Heart right ventricle (tissue), 16 donors: ENCODE measurements around the gene PCNX4. TPM values are rescaled to one million over a fixed set of nuclear protein-coding genes. Genes with fewer than 3 reads are reported as not detected.

Experiments
- ATAC-seq, 8 donors: fragments of 200-7000 bp; cut with Tn5 transposase; one replicate each; pipeline ENCODE4 v1.9.1; 2020; ENCODE audit warnings: mild to moderate bottlenecking in 8 of 8, moderate library complexity in 8 of 8, moderate number of reproducible peaks in 1 of 8
- DNase-seq, 2 donors: peaks; one replicate each; pipeline ENCODE4 v3.0.0-alpha.2; 2020
- H3K27ac ChIP-seq, 10 donors: fragments of 200-600 bp; sonication (generic) in 2 of 10; one replicate each; pipeline versions ENCODE4 v1.5.0 to v1.8.0; 2020 to 2022; ENCODE audit warnings: mild to moderate bottlenecking in 3 of 10
- H3K27me3 ChIP-seq, 7 donors: fragments of 200-600 bp; one replicate each; pipeline ENCODE4 v1.8.0; 2021 to 2022; ENCODE audit warnings: mild to moderate bottlenecking in 2 of 7
- H3K36me3 ChIP-seq, 9 donors: fragments of 200-600 bp; sonication (generic) in 1 of 9; one replicate each; pipeline versions ENCODE4 v1.5.0 to v1.8.0; 2020 to 2022; ENCODE audit warnings: mild to moderate bottlenecking in 2 of 9
- H3K4me1 ChIP-seq, 9 donors: fragments of 200-600 bp; sonication (generic) in 1 of 9; one replicate each; pipeline versions ENCODE4 v1.5.0 to v1.8.0; 2020 to 2022; ENCODE audit warnings: mild to moderate bottlenecking in 4 of 9
- H3K4me3 ChIP-seq, 10 donors: fragments of 200-600 bp; sonication (generic) in 2 of 10; one replicate each; pipeline versions ENCODE4 v1.5.0 to v1.8.0; 2020 to 2022; ENCODE audit warnings: mild to moderate bottlenecking in 7 of 10, moderate library complexity in 2 of 10
- H3K9me3 ChIP-seq, 11 donors: fragments of 200-600 bp in 10 of 11; sonication (generic) in 2 of 11; one replicate each; pipeline versions ENCODE4 v1.5.0 to v1.8.0; 2013 to 2022; ENCODE audit warnings: mild to moderate bottlenecking in 2 of 11, control low read depth in 1 of 11, moderate library complexity in 1 of 11
- WGBS, 2 donors: extraction: QIAGEN DNeasy Blood & Tissue Kit; methylation state at CpG; one replicate each; pipeline ENCODE4 v1.1.7; 2013; ENCODE audit warnings: inconsistent platforms in 1 of 2; 5-methylcytosine and 5-hydroxymethylcytosine counted together
- intact Hi-C, 10 donors: fragments of 100-400 bp; cut with DNase I; formaldehyde crosslinking; loops; one replicate each; pipeline versions ENCODE4 v1.11.1 to v1.14.2; 2022
- polyA plus RNA-seq, 2 donors: library from polyadenylated mRNA; stranded (reverse); fragments of 200-250 nt; gene quantifications; one replicate each; pipeline ENCODE4 v1.2.3, GENCODE V29; 2013
- total RNA-seq, 10 donors: library from RNA; stranded (reverse); fragmentation: NEBNext Ultra II Directional in 3 of 10; extraction: Animal tissue kit (Norgen Biotek cat#: 25700) in 3 of 10; gene quantifications; one replicate each; pipeline versions ENCODE4 v1.2.1 to v1.2.4, GENCODE V29; 2021 to 2023
- TF ChIP-seq, protein P1 (sequence below), 9 donors: fragments of 200-600 bp; sonication (generic) in 2 of 9; IDR thresholded peaks; one replicate each; pipeline versions ENCODE4 v1.5.0 to v1.8.0; 2021 to 2022; ENCODE audit warnings: antibody characterized with exemption in 9 of 9, mild to moderate bottlenecking in 5 of 9, moderate library complexity in 1 of 9
- donor health status: Arrhythmogenic right ventricular cardiomyopathy.
- donor health status: ischemic (EF 13 %, LVEDD 7.1; RV severe dilation, severe dysfunction).
- donor health status: healthy with polysubstance abuse.
- donor health status: DM: no; HTN: yes; CAD: no.
- donor health status: DM: no; HTN: no; CAD: no.
- donor health status: ischemic (EF 25% LVEDD 6.9; RV normal size, moderate dysfunction).
- donor health status: ischemic (EF 25% LVEDD 5.7; RV mildly dilated, moderate dysfunction).
- donor health status: healthy.
- donor health status: DM: yes; HTN: yes; CAD: no.
- donor health status: Ischemic cardiomyopathy.
- donor health status: ischemic (EF 35%, LVEDD 5.7; RV mildly dilated, moderate dysfunction).
- donor health status: nonischemic (EF 11% LVEDD 7.7; RV severe dilation, severe dysfunction).
- donor health status: DM: yes; HTN: yes; CAD: no.
- donor health status: PGD.
- donor health status: ischemic (EF 29% LVEDD 5.4; RV normal size, mild dysfunction).
- donor health status: nonischemic (EF 23%, LVEDD 6.1; RV moderate dilation, normal function).

Gene PCNX4
- total and polyA plus RNA-seq, 12 donors: 10.9 to 56.7 (median 31.2) TPM

DNA sequence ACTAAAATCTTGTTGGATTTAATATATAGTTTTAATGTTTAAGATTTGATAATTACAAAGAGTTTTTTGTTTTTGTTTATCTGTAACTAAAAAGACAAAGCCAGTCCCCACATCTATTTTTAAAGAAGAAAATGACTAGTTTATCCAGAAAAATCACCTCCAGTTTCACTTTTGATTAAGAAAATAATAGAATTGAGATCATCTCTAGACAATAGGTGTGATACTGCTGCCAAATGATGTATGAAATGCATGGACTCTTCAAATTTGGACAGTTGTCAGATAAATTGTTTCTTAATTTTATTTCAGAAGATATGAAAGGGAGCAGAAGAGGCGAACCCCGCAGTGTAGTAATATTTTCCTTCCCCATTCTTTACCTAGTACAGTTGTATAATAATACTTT is 20.0 kb downstream of the PCNX4 start:
- 80 to 85% methylated on average over 2 of the region's 2 CpGs for WGBS, 2 donors
- intact Hi-C loops: no loop called here
- TF ChIP-seq, protein P1, sequence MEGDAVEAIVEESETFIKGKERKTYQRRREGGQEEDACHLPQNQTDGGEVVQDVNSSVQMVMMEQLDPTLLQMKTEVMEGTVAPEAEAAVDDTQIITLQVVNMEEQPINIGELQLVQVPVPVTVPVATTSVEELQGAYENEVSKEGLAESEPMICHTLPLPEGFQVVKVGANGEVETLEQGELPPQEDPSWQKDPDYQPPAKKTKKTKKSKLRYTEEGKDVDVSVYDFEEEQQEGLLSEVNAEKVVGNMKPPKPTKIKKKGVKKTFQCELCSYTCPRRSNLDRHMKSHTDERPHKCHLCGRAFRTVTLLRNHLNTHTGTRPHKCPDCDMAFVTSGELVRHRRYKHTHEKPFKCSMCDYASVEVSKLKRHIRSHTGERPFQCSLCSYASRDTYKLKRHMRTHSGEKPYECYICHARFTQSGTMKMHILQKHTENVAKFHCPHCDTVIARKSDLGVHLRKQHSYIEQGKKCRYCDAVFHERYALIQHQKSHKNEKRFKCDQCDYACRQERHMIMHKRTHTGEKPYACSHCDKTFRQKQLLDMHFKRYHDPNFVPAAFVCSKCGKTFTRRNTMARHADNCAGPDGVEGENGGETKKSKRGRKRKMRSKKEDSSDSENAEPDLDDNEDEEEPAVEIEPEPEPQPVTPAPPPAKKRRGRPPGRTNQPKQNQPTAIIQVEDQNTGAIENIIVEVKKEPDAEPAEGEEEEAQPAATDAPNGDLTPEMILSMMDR (IDR thresholded peaks at IDR 0.05): no peak
- Histone ChIP-seq H3K4me3 (no peak overlapping the region), H3K9me3 (no peaks in the 10 kb centered on the region), H3K27me3 (no peaks in the 10 kb centered on the region), H3K27ac (peak overlapping the region in 1 of 10 donors; percentile 23), H3K4me1 (peaks cover 0 to 12% (median 6%) of the 10 kb centered on the region in 9 donors), H3K36me3 (peaks cover 0 to 43% (median 11%) of the 10 kb centered on the region in 9 donors)
- no peak for ATAC-seq
- DNase-seq: no peak

DNA sequence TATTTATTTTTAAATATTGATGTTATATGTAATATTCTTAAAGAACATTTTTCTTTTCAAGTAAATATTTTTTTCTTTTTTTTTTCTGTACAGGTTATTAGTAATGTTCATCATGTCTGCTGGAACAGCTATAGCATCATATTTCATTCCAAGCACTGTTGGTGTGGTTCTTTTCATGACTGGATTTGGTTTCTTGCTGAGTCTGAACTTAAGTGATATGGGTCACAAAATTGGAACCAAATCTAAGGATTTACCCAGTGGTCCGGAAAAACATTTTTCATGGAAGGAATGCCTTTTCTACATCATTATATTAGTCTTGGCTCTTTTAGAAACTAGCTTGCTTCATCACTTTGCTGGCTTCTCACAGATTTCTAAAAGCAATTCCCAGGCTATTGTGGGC is 23.2 kb downstream of the PCNX4 start:
- ATAC-seq (no peak), DNase-seq (no peak)
- H3K27me3 ChIP-seq: no peaks in the 10 kb centered on the region
- H3K4me1 ChIP-seq: peaks cover 0 to 7% (median 0%) of the 10 kb centered on the region in 9 donors
- intact Hi-C loops: no loop called here
- H3K4me3 ChIP-seq: no peak overlapping the region
- no peak overlapping the region for H3K27ac ChIP-seq
- TF ChIP-seq, protein P1 (IDR thresholded peaks at IDR 0.05): no peak
- peaks cover 0 to 61% (median 35%) of the 10 kb centered on the region in 9 donors for H3K36me3 ChIP-seq
- 1 to 55% methylated on average over 1 of the region's 1 CpG for whole genome bisulfite sequencing, 2 donors
- no peaks in the 10 kb centered on the region for H3K9me3 ChIP-seq

GRCh38 chr14:60116181-60116580 is 24.5 kb downstream of the PCNX4 start:
- TF ChIP-seq, protein P1 (IDR thresholded peaks at IDR 0.05): no peak
- H3K9me3 ChIP-seq: no peaks in the 10 kb centered on the region
- no peak overlapping the region for H3K27ac ChIP-seq
- no peak for DNase-seq
- no peak for ATAC-seq
- H3K36me3 ChIP-seq: peaks cover 0 to 72% (median 35%) of the 10 kb centered on the region in 9 donors
- intact Hi-C loops: no loop called here
- WGBS, 2 donors: 68 to 72% methylated on average over 4 of the region's 4 CpGs
- H3K4me1 ChIP-seq: peaks cover 0 to 7% (median 0%) of the 10 kb centered on the region in 9 donors
- no peak overlapping the region for H3K4me3 ChIP-seq
- H3K27me3 ChIP-seq: no peaks in the 10 kb centered on the region

DNA sequence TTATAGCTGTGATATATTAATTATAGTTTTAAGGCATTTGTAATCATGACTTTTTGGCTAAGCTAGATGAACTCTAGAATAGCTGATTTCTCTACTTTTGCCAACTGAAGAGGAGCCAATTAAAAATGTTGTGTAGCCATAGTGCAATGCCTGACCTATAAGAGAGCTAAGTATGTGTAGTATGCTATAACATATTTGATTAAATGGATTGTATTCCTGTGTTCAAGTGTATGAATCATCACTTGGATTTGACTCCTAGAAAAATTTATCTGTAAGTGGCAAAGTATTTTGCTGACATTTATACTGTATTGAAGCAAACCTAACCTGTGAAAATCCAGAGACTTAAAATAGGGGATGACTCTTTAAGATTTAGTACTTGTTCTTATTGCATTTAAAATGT is 34.2 kb downstream of the PCNX4 start:
- Histone ChIP-seq H3K27me3 (no peaks in the 10 kb centered on the region), H3K27ac (no peak overlapping the region), H3K4me1 (no peaks in the 10 kb centered on the region), H3K36me3 (peaks cover 0 to 100% (median 55%) of the 10 kb centered on the region in 9 donors), H3K9me3 (no peaks in the 10 kb centered on the region), H3K4me3 (no peak overlapping the region)
- TF ChIP-seq, protein P1 (IDR thresholded peaks at IDR 0.05): no peak
- no peak for DNase-seq
- intact Hi-C loops: loop anchor here in 1 of 10 donors (2.0 kb wide), 1 partner anchor 37 kb away; no protein-coding TSS in a partner anchor
- no peak for ATAC-seq
